Measurements from ENCODE around the gene DHRS12. TPM values are rescaled to one million over a fixed set of nuclear protein-coding genes. Genes with fewer than 3 reads are reported as not detected.

DHRS12 gene
- total RNA-seq, 1 donor = 4.3 TPM

- no peak for TF ChIP-seq CTCF (IDR thresholded peaks at IDR 0.05; ENCODE audit: insufficient read depth, low read depth, low read length)
- no peak for DNase-seq (ENCODE audit: low read depth)
- H3K4me3 ChIP-seq (ENCODE audit: low read depth, low read length) = peak overlapping the region; percentile 74
These were observed 571 bp upstream of the DHRS12 start for GRCh38 chr13:51804295-51805172.

- no peak for DNase-seq (ENCODE audit: low read depth)
- TF ChIP-seq CTCF (IDR thresholded peaks at IDR 0.05; ENCODE audit: insufficient read depth, low read depth, low read length) = no peak
- peak overlapping the region; percentile 74 for H3K4me3 ChIP-seq (ENCODE audit: low read depth, low read length)
These were observed 1.1 kb downstream of the DHRS12 start for GRCh38 chr13:51802631-51803418.

GRCh38 chr13:51801631-51802099, 2.3 kb downstream of the DHRS12 start:
- DNase-seq (ENCODE audit: low read depth) = no peak
- TF ChIP-seq CTCF (IDR thresholded peaks at IDR 0.05; ENCODE audit: insufficient read depth, low read depth, low read length) = no peak
- H3K4me3 ChIP-seq (ENCODE audit: low read depth, low read length) = no peak overlapping the region

- no peak overlapping the region for H3K4me3 ChIP-seq (ENCODE audit: low read depth, low read length)
- no peak for TF ChIP-seq CTCF (IDR thresholded peaks at IDR 0.05; ENCODE audit: insufficient read depth, low read depth, low read length)
- DNase-seq (ENCODE audit: low read depth) = no peak
These were observed 3.5 kb downstream of the DHRS12 start for GRCh38 chr13:51800486-51800885.

GRCh38 chr13:51799261-51799660, 4.7 kb downstream of the DHRS12 start:
- TF ChIP-seq CTCF (IDR thresholded peaks at IDR 0.05; ENCODE audit: insufficient read depth, low read depth, low read length) = no peak
- DNase-seq (ENCODE audit: low read depth) = no peak
- no peak overlapping the region for H3K4me3 ChIP-seq (ENCODE audit: low read depth, low read length)

GRCh38 chr13:51797664-51798488, 6.1 kb downstream of the DHRS12 start:
- TF ChIP-seq CTCF (IDR thresholded peaks at IDR 0.05; ENCODE audit: insufficient read depth, low read depth, low read length) = peak; percentile 47
- no peak overlapping the region for H3K4me3 ChIP-seq (ENCODE audit: low read depth, low read length)
- peak; percentile 59 for DNase-seq (ENCODE audit: low read depth)

Measured in fibroblast of villous mesenchyme (primary cell).